BJ (cell line): ENCODE measurements around the gene MGME1. TPM values are rescaled to one million over a fixed set of nuclear protein-coding genes. Genes with fewer than 3 reads are reported as not detected.

Experiments used
- CTCF ChIA-PET: fragments of 350-600 bp; formaldehyde crosslinking; extraction: SDS; loops from one replicate; lab custom pipeline; 2021; ENCODE audit warnings: antibody characterized with exemption, inconsistent platforms; lab: Yijun Ruan, JAX
- POLR2A ChIA-PET: fragments of 300-600 bp; sonication (Branson Sonifier 250); formaldehyde crosslinking; extraction: SDS; loops from one replicate; lab custom pipeline; 2021; ENCODE audit warnings: antibody characterized with exemption; lab: Charles Lee
- DNase-seq: peaks from one replicate; pipeline ENCODE4 v3.0.0-alpha.2; 2011; ENCODE audit warnings: low read depth
- H3K27me3 ChIP-seq: 2 replicates; pipeline ENCODE4 v1.6.0; 2011; ENCODE audit warnings: low read length; ENCODE audit not compliant: control insufficient read depth, insufficient read depth
- H3K36me3 ChIP-seq: 2 replicates; pipeline ENCODE4 v1.5.1; 2011; ENCODE audit warnings: low read length; ENCODE audit not compliant: control insufficient read depth, insufficient read depth
- H3K4me3 ChIP-seq: 2 replicates; pipeline ENCODE4 v1.5.1; 2011; ENCODE audit warnings: low read depth, mild to moderate bottlenecking, control low read depth, low read length
- CTCF ChIP-seq: IDR thresholded peaks from 2 replicates; pipeline ENCODE4 v1.5.1; 2011; ENCODE audit warnings: low read depth, mild to moderate bottlenecking, control low read depth, inconsistent platforms, low read length, moderate library complexity; ENCODE audit not compliant: insufficient read depth
- polyA plus RNA-seq: library from polyadenylated mRNA; depleted of rRNA; stranded (reverse); fragments of >200 nt; gene quantifications from 2 replicates; pipeline ENCODE4 v1.2.3, GENCODE V29; 2011

Gene MGME1
- polyA plus RNA-seq, 1 experiment = 7.2 TPM

GRCh38 chr20:17985388-17986018 lies 16.7 kb downstream of the MGME1 start:
- POLR2A ChIA-PET = no interaction called here
- TF ChIP-seq CTCF = no peak
- no peak overlapping the region for H3K4me3 ChIP-seq
- H3K36me3 ChIP-seq = peaks cover 1% of the 10 kb centered on the region; the same call in 1 of the 2 replicates
- no peaks in the 10 kb centered on the region for H3K27me3 ChIP-seq
- DNase-seq = no peak
- CTCF ChIA-PET = interaction anchor here (0.6 to 1.0 kb wide), 5 partner anchors 11 to 1163 kb away, joined by 3 to 5 read pairs (median 3); no protein-coding TSS in a partner anchor

- POLR2A ChIA-PET = no interaction called here
- Histone ChIP-seq H3K4me3 (no peak overlapping the region), H3K27me3 (no peaks in the 10 kb centered on the region), H3K36me3 (peaks cover 1% of the 10 kb centered on the region; the same call in 1 of the 2 replicates)
- no peak for TF ChIP-seq CTCF
- CTCF ChIA-PET = interaction anchor here (0.7 to 1.3 kb wide), 2 partner anchors 8 to 483 kb away, joined by 3 read pairs; no protein-coding TSS in a partner anchor
- DNase-seq = no peak
These were observed 19.2 kb downstream of the MGME1 start for GRCh38 chr20:17987988-17988387.

- TF ChIP-seq CTCF = no peak
- CTCF ChIA-PET = no interaction called here
- Histone ChIP-seq H3K4me3 (no peak overlapping the region), H3K36me3 (peaks cover 1% of the 10 kb centered on the region; the same call in 1 of the 2 replicates), H3K27me3 (no peaks in the 10 kb centered on the region)
- POLR2A ChIA-PET = interaction anchor here (0.7 kb wide), 1 partner anchor 12 kb away, joined by 6 read pairs; no protein-coding TSS in a partner anchor
- no peak for DNase-seq
These were observed 21.6 kb downstream of the MGME1 start for GRCh38 chr20:17990278-17990972.

- TF ChIP-seq CTCF = no peak
- Histone ChIP-seq H3K36me3 (peaks cover 1% of the 10 kb centered on the region; the same call in 1 of the 2 replicates), H3K4me3 (no peak overlapping the region), H3K27me3 (no peaks in the 10 kb centered on the region)
- no peak for DNase-seq
- CTCF ChIA-PET = no interaction called here
- POLR2A ChIA-PET = no interaction called here
These were observed 23.4 kb downstream of the MGME1 start for GRCh38 chr20:17992224-17992637.

- CTCF ChIA-PET = interaction anchor here (0.7 to 2.3 kb wide), 4 partner anchors 22 to 493 kb away, joined by 3 to 7 read pairs (median 6); partner anchors contain the start of gene RRBP1
- POLR2A ChIA-PET = no interaction called here
These were observed 24.2 kb downstream of the MGME1 start for GRCh38 chr20:17992847-17993513.

More at GRCh38 chr20:17992847-17993513, 24.2 kb downstream of the MGME1 start:
- Histone ChIP-seq H3K36me3 (peaks cover 1% of the 10 kb centered on the region; the same call in 1 of the 2 replicates), H3K4me3 (no peak overlapping the region), H3K27me3 (no peaks in the 10 kb centered on the region)
- no peak for DNase-seq
- no peak for TF ChIP-seq CTCF
